ENCODE results near the gene LAMA1. TPM values are rescaled to one million over a fixed set of nuclear protein-coding genes. Genes with fewer than 3 reads are reported as not detected.

The LAMA1 gene
- total and polyA plus RNA-seq, 2 of the 8 experiments (the other 6 are each of a cell fraction or from before 2014, with no cell fraction given), result 30.4 to 48.7 TPM

GRCh38 chr18:7066965-7067555, 50.5 kb downstream of the LAMA1 start:
- no peaks in the 10 kb centered on the region for H3K27me3 ChIP-seq (replicated peaks in 1 of 4; ENCODE audit: control insufficient read depth in 3 of 4, extremely low read depth in 1 of 4, insufficient read depth in 3 of 4, low read length in 3 of 4)
- H2AK5ac ChIP-seq (ENCODE audit: low read depth, low read length), result no peak overlapping the region
- ChIA-PET CTCF (ENCODE audit: partially characterized antibody) (interaction anchor here (2.2 kb wide), 1 partner anchor 28 kb away, joined by 8 read pairs; no protein-coding TSS in a partner anchor), POLR2A (ENCODE audit: partially characterized antibody) (no interaction called here)
- H2BK12ac ChIP-seq (ENCODE audit: low read depth, low read length), result no peak overlapping the region
- no peak overlapping the region for H4K91ac ChIP-seq (replicated peaks; ENCODE audit: insufficient read length, low read length)
- FAIRE-seq (no peak), DNase-seq (ENCODE audit: low read depth in 1 of 2, low spot score in 2 of 2) (no peak)
- no peak overlapping the region for H2BK5ac ChIP-seq (ENCODE audit: low read depth, low read length)
- no peak overlapping the region for H4K5ac ChIP-seq (ENCODE audit: insufficient read length, low read depth, low read length)
- H4K20me1 ChIP-seq (replicated peaks in 1 of 2; ENCODE audit: control insufficient read depth in 1 of 2, insufficient read depth in 2 of 2, low read length in 2 of 2), result no peaks in the 10 kb centered on the region
- H3K23me2 ChIP-seq (ENCODE audit: low read depth, low read length), result no peaks in the 10 kb centered on the region; the same call in 1 of the 2 replicates
- no peak overlapping the region for H3K27ac ChIP-seq (ENCODE audit: low read depth, low read length)
- peaks cover 0 to 2% (median 0%) of the 10 kb centered on the region in 4 experiments; a peak in 1 of 7 replicates for H3K4me1 ChIP-seq (replicated peaks in 1 of 4; ENCODE audit: control insufficient read depth in 3 of 4, insufficient read depth in 4 of 4, low read length in 3 of 4)
- 92% methylated on average over 4 of the region's 4 CpGs; no CpG with 5 or more reads in 1 of the 2 experiments for WGBS, 2 experiments (ENCODE audit: extremely low coverage in 1 of 2, insufficient coverage in 1 of 2, insufficient read length in 1 of 2, insufficient replicate concordance in 2 of 2, low coverage in 1 of 2, low lambda C conversion rate in 2 of 2, missing lambda C conversion rate in 1 of 2)
- no peak overlapping the region for H3K23ac ChIP-seq (ENCODE audit: insufficient read length)
- no peak overlapping the region for H2BK120ac ChIP-seq (replicated peaks; ENCODE audit: low read depth, low read length)
- no peaks in the 10 kb centered on the region for H3K36me3 ChIP-seq (ENCODE audit: control insufficient read depth in 2 of 4, insufficient read depth in 4 of 4, low read length in 3 of 4)
- H3K4me2 ChIP-seq (ENCODE audit: insufficient read depth in 1 of 2, low read depth in 2 of 2, low read length in 2 of 2), result no peak overlapping the region
- no peak overlapping the region for H2BK20ac ChIP-seq (ENCODE audit: low read length)
- H3K4ac ChIP-seq (replicated peaks; ENCODE audit: insufficient read length, low read depth, low read length), result no peak overlapping the region
- H4K8ac ChIP-seq (ENCODE audit: extremely low read depth, insufficient read depth, low read length), result no peak overlapping the region
- H2BK15ac ChIP-seq (ENCODE audit: low read length), result no peak overlapping the region
- H3K9me3 ChIP-seq (ENCODE audit: insufficient read depth in 2 of 2, low read depth in 1 of 2, low read length in 1 of 2), result no peaks in the 10 kb centered on the region
- H3K79me2 ChIP-seq (ENCODE audit: control insufficient read depth in 1 of 2, insufficient read depth in 2 of 2, low read length in 2 of 2), result no peaks in the 10 kb centered on the region
- no peak overlapping the region for H2AFZ ChIP-seq (ENCODE audit: low read length)
- H3K18ac ChIP-seq (ENCODE audit: extremely low read depth, low read length), result no peak overlapping the region
- H3K9ac ChIP-seq (replicated peaks in 1 of 4; ENCODE audit: extremely low read depth in 1 of 4, low read depth in 3 of 4, low read length in 3 of 4), result no peak overlapping the region
- no peaks in the 10 kb centered on the region; the same call in 1 of the 2 replicates for H3K79me1 ChIP-seq (ENCODE audit: low read depth, low read length)
- no peak overlapping the region for H3K4me3 ChIP-seq (ENCODE audit: extremely low read depth in 1 of 4, insufficient read depth in 2 of 4, low read depth in 3 of 4, low read length in 4 of 4)
- no peak for TF ChIP-seq TAF1 (IDR thresholded peaks at IDR 0.05; ENCODE audit: low read depth, low read length)
- no peak for TF ChIP-seq SIRT6 (IDR thresholded peaks at IDR 0.05; ENCODE audit: low read length)
- H3K14ac ChIP-seq (ENCODE audit: insufficient read length), result no peak overlapping the region
- H3K56ac ChIP-seq (replicated peaks; ENCODE audit: insufficient read length, low read depth, low read length), result no peak overlapping the region

Data from H1 (cell line).